NOMO-1 (cell line): ENCODE measurements around the gene CEMIP2.
"Not testable (repeated sequence)": the region's sequence is repeated elsewhere in the genome, so short reads cannot be mapped to it uniquely, and the experiment has no call there.

Experiments
- DNase-seq, 2 experiments: peaks; one replicate each; lab custom pipeline; 2025; ENCODE audit not compliant: unreplicated experiment in 2 of 2; lab: John Stamatoyannopoulos, UW

The CEMIP2 gene

DNA sequence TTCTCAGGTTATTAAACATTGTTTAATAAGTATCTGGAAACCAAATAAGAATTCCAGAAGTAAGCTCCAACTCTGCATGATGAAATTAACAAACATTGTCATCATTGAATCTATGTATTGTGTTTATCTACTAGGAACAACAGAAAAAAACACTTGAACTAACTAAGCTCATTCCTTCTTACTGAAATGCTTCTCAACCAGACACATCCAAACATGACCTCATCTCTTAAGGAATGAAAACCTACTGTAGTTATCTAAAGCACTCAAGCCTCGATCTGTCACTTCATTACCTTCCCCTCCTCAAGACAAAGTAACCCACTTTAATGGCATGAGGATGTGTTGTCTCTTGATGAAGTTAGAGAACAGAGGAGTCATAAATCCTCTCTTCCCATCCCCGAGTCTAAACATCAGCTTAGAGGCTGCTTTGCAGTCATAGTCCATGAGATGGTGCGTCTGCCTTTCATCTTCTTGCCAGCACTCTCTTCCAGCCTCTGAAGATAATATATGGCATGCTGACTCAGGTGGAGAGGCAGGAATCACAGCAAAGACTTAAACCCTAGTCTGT, 86.5 kb downstream of the CEMIP2 start:
- DNase-seq = no peak

DNA sequence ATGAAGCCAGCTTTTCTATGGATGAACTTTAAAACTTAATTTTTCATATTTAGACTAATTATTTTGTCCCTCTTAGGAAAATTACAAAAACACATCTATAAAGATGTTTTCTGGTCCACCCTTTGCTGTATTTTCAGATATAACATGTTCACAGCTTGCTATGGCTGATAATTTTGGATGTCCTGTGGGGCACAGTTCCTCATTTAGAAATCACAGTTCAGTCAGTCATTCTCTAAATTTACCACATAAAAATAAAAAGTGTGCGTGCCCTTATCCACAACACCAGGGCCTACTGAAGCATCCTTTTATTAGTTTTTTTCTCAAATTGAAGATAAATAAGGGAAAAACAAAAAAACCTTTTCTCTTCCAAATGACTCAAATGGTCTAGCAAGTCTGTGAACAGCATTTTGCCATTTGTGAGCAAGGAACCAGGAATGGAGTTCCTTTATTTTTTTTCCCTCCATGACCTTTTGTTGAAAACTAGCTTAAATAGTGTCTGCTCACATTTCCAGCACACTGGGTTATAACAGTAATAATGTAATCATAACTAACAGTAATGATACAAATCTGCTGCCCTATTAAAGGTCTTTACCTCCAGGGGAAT, 87.1 kb downstream of the CEMIP2 start:
- DNase-seq = no peak

- DNase-seq = no peak
Measured at GRCh38 chr9:71680189-71680980, 87.9 kb downstream of the CEMIP2 start.

DNA sequence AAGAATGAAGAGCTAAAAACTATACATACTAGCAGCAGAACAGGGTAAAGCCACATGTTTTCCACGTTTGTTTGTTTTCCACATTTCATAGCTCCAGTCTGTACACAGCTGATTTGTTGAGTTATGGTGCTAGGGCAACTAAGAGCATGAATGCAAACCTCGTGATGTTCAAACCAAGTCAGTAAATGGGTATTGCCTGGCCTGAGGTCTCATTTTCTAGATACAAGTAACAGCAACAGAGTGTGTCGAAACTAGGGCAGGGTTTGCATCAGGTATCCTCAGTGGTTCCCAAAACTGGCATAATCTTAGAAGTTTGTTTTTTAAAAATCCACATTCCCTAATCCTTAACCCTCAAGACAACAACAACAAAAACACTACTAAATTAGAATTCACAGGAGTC, 89.3 kb downstream of the CEMIP2 start:
- no peak for DNase-seq

GRCh38 chr9:71677209-71677608, 91.1 kb downstream of the CEMIP2 start:
- no peak for DNase-seq

DNA sequence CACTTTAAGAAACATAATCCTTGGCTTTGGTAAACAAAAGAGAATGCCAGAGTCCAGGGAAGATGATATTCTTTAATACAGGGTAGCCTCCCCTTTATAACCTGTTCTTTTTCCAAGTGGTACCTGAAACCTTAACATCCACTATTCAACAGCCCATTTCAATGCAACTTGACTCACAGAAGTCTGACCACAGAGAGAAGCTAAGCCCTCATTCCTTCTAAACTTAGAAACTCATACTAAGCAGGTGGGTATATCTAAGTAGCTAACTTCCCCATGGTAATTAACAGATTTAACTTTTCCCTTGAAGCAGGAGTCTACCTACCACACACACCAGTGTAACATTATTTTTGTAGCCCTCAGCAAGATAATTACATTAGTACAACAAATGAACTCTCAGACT, 91.9 kb downstream of the CEMIP2 start:
- DNase-seq = no peak

GRCh38 chr9:71675857-71676165, 92.5 kb downstream of the CEMIP2 start:
- DNase-seq = no peak

DNA sequence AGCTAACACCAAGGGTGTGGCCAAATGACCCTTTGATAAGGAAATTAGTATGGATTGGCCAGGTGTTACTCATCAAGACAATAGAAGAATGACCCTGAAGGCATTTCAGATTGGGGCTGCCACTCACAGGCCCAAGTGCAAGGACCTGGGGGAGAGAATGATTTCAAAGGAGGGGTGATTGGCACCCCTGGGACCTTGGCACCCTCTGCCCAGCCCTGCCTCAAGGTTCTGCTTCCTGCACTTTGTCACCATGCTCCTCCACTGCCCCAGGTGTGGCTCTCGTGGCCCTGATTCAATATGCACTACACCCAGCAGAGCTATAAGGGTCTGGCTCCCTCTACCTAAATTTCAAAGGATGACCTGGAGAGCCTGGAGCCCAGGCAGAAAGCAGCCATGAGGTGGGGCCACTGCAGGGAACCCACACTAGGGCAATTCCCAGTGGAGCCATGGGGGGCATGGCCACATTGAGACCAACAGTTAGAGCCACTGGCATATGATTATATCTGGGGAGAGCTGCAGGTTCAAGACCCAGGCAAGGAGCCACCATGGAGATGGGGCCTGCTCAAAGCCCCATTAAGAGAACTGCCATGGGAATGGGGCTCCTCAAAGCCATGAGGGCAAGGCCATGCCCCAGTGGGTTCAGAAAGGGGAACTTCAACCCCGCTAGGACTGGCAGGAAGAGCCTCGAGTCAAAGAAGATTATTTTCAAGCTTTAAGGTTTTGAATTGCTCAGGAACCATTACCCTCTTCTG, 93.0 kb downstream of the CEMIP2 start:
- DNase-seq = no peak

DNA sequence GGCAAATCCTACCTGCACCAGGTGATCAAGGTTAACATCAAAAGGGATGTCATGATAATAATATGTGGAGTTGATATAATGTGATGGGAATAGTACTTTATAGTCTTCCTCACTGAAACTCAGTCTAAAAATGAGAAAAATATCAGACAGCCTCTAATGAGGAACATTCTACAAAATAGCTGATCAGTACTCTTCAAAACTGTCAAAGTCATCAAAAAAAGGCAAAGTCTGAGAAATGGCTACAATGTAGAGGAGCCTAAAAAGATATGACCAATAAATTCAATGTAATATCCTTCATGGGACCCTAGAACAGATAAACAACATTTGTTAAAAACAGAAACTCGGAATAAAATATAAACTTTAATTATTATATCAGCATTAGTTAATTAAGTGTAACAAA, 95.7 kb downstream of the CEMIP2 start:
- DNase-seq = no peak

- DNase-seq = no peak
Measured at GRCh38 chr9:71671289-71671688, 97.0 kb downstream of the CEMIP2 start.

DNA sequence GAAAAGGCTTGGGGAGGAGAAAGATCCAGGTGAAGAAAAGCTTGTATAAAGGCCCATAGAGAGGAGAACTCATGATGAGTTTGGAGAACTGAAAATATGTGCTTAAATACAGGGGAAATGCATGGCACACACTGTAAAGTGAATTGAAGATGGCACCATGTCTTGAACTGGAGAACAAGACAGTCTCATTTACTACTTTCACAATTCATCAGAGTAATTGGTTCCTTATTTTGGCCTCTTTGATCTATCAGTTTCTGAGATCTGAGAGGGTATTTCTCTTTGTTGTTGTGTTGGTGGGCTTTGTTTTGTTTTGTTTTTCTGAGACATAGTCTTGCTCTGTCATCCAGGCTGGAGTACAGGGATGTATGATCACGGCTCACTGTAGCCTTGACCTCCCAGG, 98.2 kb downstream of the CEMIP2 start:
- DNase-seq = no peak

GRCh38 chr9:71669284-71669995, 98.9 kb downstream of the CEMIP2 start:
- DNase-seq = no peak

- DNase-seq = no peak
Measured at GRCh38 chr9:71668717-71669116, 99.6 kb downstream of the CEMIP2 start.

- no peak for DNase-seq
Measured at GRCh38 chr9:71665247-71665646, 103.1 kb downstream of the CEMIP2 start.

GRCh38 chr9:71664566-71664965, 103.7 kb downstream of the CEMIP2 start:
- DNase-seq = no peak

GRCh38 chr9:71663931-71664459, 104.3 kb downstream of the CEMIP2 start:
- DNase-seq = no peak

GRCh38 chr9:71663216-71663615, 105.1 kb downstream of the CEMIP2 start:
- no peak for DNase-seq

GRCh38 chr9:71662082-71662481, 106.2 kb downstream of the CEMIP2 start:
- DNase-seq = no peak

DNA sequence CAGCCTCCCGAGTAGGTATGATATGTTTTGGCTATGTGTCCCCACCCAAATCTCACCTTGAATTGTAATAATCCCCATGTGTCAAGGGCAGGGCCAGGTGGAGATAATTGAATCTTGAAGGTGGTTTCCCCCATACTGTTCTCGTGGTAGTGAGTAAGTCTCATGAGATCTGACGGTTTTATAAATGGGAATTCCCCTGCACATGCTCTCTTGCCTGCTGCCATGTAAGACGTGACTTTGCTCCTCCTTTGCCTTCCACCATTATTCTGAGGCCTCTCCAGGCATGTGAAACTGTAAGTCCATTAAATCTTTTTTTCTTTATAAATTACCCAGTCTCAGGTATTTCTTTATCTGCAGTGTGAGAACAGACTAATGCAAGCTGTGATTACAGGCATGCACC, 111.0 kb downstream of the CEMIP2 start:
- DNase-seq = not testable (repeated sequence)

DNA sequence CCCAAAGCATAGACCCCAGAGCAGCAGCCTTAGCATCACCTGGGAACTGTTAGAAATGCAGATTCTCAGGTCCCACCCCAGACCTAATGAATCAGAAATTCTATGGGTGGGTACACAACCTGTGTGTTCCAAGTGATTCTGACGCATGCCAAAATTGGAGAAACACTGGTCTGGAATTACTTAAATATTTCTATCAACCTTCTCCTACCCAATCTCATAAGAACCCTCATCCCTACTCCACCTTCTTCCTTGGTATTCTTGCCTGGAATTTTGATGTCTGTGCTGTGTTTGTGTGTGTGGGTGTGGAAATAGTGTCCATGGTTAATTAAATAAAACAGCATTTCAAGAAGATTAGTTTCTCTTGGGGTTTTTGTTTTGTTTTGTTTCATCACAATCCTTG, 111.8 kb downstream of the CEMIP2 start:
- no peak for DNase-seq

GRCh38 chr9:71655778-71656177, 112.5 kb downstream of the CEMIP2 start:
- no peak for DNase-seq
